Testis (tissue), 3 donors: ENCODE data around the gene MAML2. TPM values are rescaled to one million over a fixed set of nuclear protein-coding genes. Genes with fewer than 3 reads are reported as not detected.

Experiments
- DNase-seq: peaks from one replicate; pipeline ENCODE4 v3.0.0-alpha.2; 2019
- H3K27ac ChIP-seq, 2 donors: fragments of 200-600 bp; sonication (generic); one replicate each; pipeline ENCODE4 v1.5.1; 2019
- H3K27me3 ChIP-seq: fragments of 200-600 bp; sonication (generic); one replicate; pipeline ENCODE4 v1.5.1; 2019
- H3K36me3 ChIP-seq: fragments of 200-600 bp; sonication (generic); one replicate; pipeline ENCODE4 v1.5.1; 2017; ENCODE audit warnings: low read depth; ENCODE audit errors: missing control alignments
- H3K4me1 ChIP-seq: fragments of 200-600 bp; sonication (generic); one replicate; pipeline ENCODE4 v1.5.1; 2019
- H3K4me3 ChIP-seq, 2 donors: fragments of 200-600 bp; sonication (generic); one replicate each; pipeline ENCODE4 v1.5.1; 2017 to 2019
- H3K9me3 ChIP-seq: fragments of 200-600 bp; sonication (generic); one replicate; pipeline ENCODE4 v1.5.1; 2017
- POLR2A ChIP-seq: fragments of 450-650 bp; IDR thresholded peaks from one replicate; pipeline ENCODE4 v1.6.1; 2017; ENCODE audit warnings: antibody characterized with exemption, mild to moderate bottlenecking, moderate library complexity
- WGBS, 2 donors: methylation state at CpG; one replicate each; pipeline ENCODE4 v1.1.5; 2018; 5-methylcytosine and 5-hydroxymethylcytosine counted together
- intact Hi-C: fragments of 100-400 bp; cut with DNase I; formaldehyde crosslinking; loops from one replicate; pipeline ENCODE4 v1.15.1; 2023; ENCODE audit warnings: low total_unique reads
- polyA plus RNA-seq: library from polyadenylated mRNA; stranded (reverse); fragments of 350-450 nt; fragmentation: Illumina TruSeq; extraction: RNeasy Lipid Tissue Mini Kit (QIAGEN cat#74804); gene quantifications from one replicate; pipeline ENCODE4 v1.2.3, GENCODE V29; 2014; ENCODE audit warnings: low read depth, low replicate concordance; ENCODE audit not compliant: insufficient read depth
- total RNA-seq, 2 donors: library from RNA; depleted of rRNA; stranded (reverse); fragments of >200 nt; gene quantifications; one replicate each; pipeline ENCODE4 v1.2.3, GENCODE V29; 2016
- TF ChIP-seq, protein P1 (sequence below), 3 experiments: fragments of 450-650 bp in 2 of 3; fragments of 200-600 bp in 1 of 3; sonication (generic) in 1 of 3; IDR thresholded peaks; one replicate each; pipeline ENCODE4 v1.5.1; 2016 to 2019; ENCODE audit warnings: antibody characterized with exemption in 3 of 3, mild to moderate bottlenecking in 2 of 3, moderate library complexity in 1 of 3

MAML2 gene
- total and polyA plus RNA-seq, 3 donors from 2014 or later = 5.1 to 23.6 (median 17.6) TPM

DNA sequence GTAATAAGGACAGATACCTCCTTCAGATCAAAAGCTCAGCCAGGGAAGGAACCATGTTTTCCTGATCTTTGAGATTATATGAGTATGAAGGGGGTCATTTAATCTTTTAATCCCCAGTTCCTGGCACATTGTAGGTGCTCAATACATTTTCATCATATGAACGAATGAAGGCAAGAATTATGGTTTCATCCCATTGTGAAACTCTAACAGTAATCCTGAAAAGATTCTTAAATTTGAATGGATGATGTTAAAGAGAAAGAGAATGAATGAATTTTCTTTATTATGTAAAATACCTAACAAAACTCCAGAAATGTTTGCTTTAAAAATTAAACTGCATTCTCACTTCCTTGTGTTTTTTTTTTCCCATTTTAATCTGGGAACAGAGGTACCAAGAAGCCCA is 256.9 kb downstream of the MAML2 start:
- H3K4me1 ChIP-seq = no peaks in the 10 kb centered on the region
- no peaks in the 10 kb centered on the region for H3K27me3 ChIP-seq
- WGBS, 2 donors = 87 to 95% methylated on average over 1 of the region's 1 CpG
- intact Hi-C loops = no loop called here
- H3K27ac ChIP-seq = no peak overlapping the region
- H3K4me3 ChIP-seq = no peak overlapping the region
- H3K36me3 ChIP-seq = no peaks in the 10 kb centered on the region
- no peak for DNase-seq
- no peak for TF ChIP-seq POLR2A
- H3K9me3 ChIP-seq = no peaks in the 10 kb centered on the region

DNA sequence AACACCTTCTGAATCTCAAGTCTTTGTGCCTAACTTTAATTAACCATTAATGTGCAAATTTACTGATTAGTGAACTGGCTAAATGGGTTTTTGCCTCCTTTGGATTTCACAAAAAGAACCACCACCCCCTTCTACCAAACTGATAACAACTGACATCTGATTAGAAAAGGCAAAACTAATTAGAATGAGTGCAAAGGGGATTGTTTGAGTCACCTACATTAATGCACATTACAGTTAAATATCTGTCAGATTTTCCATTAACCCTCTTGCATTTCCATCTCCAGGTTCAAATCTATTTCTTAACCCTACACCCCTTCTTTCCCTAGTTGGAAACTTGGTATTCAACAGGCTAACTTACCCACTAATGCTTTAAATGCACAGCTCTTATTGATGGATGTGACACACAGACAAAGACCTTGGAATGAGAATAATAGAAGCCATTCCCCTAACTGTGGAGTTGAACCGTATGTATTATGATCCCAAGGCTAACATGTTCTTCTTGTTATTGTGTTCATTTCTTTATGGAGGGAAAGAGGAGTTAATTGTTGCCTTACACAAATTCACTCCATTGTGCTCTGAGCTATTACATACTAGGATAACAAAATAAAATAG is 257.6 kb downstream of the MAML2 start:
- H3K27ac ChIP-seq = no peak overlapping the region
- TF ChIP-seq POLR2A = no peak
- TF ChIP-seq, protein P1, sequence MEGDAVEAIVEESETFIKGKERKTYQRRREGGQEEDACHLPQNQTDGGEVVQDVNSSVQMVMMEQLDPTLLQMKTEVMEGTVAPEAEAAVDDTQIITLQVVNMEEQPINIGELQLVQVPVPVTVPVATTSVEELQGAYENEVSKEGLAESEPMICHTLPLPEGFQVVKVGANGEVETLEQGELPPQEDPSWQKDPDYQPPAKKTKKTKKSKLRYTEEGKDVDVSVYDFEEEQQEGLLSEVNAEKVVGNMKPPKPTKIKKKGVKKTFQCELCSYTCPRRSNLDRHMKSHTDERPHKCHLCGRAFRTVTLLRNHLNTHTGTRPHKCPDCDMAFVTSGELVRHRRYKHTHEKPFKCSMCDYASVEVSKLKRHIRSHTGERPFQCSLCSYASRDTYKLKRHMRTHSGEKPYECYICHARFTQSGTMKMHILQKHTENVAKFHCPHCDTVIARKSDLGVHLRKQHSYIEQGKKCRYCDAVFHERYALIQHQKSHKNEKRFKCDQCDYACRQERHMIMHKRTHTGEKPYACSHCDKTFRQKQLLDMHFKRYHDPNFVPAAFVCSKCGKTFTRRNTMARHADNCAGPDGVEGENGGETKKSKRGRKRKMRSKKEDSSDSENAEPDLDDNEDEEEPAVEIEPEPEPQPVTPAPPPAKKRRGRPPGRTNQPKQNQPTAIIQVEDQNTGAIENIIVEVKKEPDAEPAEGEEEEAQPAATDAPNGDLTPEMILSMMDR (IDR thresholded peaks at IDR 0.05) = no peak
- no peak overlapping the region for H3K4me3 ChIP-seq
- intact Hi-C loops = no loop called here
- WGBS, 2 donors = 57 to 69% methylated on average over 1 of the region's 1 CpG
- no peaks in the 10 kb centered on the region for H3K36me3 ChIP-seq
- no peaks in the 10 kb centered on the region for H3K9me3 ChIP-seq
- H3K4me1 ChIP-seq = no peaks in the 10 kb centered on the region
- no peaks in the 10 kb centered on the region for H3K27me3 ChIP-seq
- no peak for DNase-seq

GRCh38 chr11:96084610-96085318 is 258.2 kb downstream of the MAML2 start:
- H3K9me3 ChIP-seq = no peaks in the 10 kb centered on the region
- H3K36me3 ChIP-seq = no peaks in the 10 kb centered on the region
- 52 to 70% methylated on average over 5 to 6 of the region's 6 CpGs for WGBS, 2 donors
- intact Hi-C loops = no loop called here
- H3K27me3 ChIP-seq = no peaks in the 10 kb centered on the region
- no peak overlapping the region for H3K27ac ChIP-seq
- no peaks in the 10 kb centered on the region for H3K4me1 ChIP-seq
- TF ChIP-seq POLR2A = no peak
- TF ChIP-seq, protein P1 (IDR thresholded peaks at IDR 0.05) = no peak
- no peak for DNase-seq
- no peak overlapping the region for H3K4me3 ChIP-seq

GRCh38 chr11:96082936-96083335 is 260.1 kb downstream of the MAML2 start:
- TF ChIP-seq, protein P1 (IDR thresholded peaks at IDR 0.05) = no peak
- TF ChIP-seq POLR2A = no peak
- WGBS, 2 donors = 88 to 92% methylated on average over 2 of the region's 2 CpGs
- Histone ChIP-seq H3K9me3 (no peaks in the 10 kb centered on the region), H3K27ac (no peak overlapping the region), H3K36me3 (no peaks in the 10 kb centered on the region), H3K4me3 (no peak overlapping the region), H3K4me1 (no peaks in the 10 kb centered on the region), H3K27me3 (no peaks in the 10 kb centered on the region)
- intact Hi-C loops = no loop called here
- DNase-seq = no peak

GRCh38 chr11:96082002-96082899 is 260.7 kb downstream of the MAML2 start:
- Histone ChIP-seq H3K27ac (no peak overlapping the region), H3K36me3 (no peaks in the 10 kb centered on the region), H3K27me3 (no peaks in the 10 kb centered on the region), H3K4me1 (no peaks in the 10 kb centered on the region), H3K4me3 (no peak overlapping the region), H3K9me3 (no peaks in the 10 kb centered on the region)
- TF ChIP-seq, protein P1 (IDR thresholded peaks at IDR 0.05) = no peak
- TF ChIP-seq POLR2A = no peak
- DNase-seq = no peak
- intact Hi-C loops = no loop called here
- 85% methylated on average over 11 of the region's 11 CpGs for WGBS, 2 donors
